Neural progenitor cell (in vitro differentiated cells): ENCODE data around the gene CCNB1IP1. TPM values are rescaled to one million over a fixed set of nuclear protein-coding genes. Genes with fewer than 3 reads are reported as not detected.
"Not testable (repeated sequence)": the region's sequence is repeated elsewhere in the genome, so short reads cannot be mapped to it uniquely, and the experiment has no call there.

Experiments
- DNase-seq: peaks from one replicate; pipeline ENCODE4 v3.0.0-alpha.2; 2016; ENCODE audit warnings: low spot score
- H2AFZ ChIP-seq: fragments of 200-600 bp; sonication (generic); replicated peaks from 2 replicates; pipeline ENCODE4 v1.6.1; 2016; ENCODE audit warnings: antibody characterized with exemption
- H3F3A ChIP-seq: fragments of 200-600 bp; sonication (generic); 2 replicates; pipeline ENCODE4 v1.6.1; 2016; ENCODE audit warnings: antibody characterized with exemption, low read depth
- H3K27ac ChIP-seq: fragments of 200-600 bp; sonication (generic); 2 replicates; pipeline ENCODE4 v1.5.1; 2016; ENCODE audit warnings: mild to moderate bottlenecking
- H3K27me3 ChIP-seq: fragments of 200-600 bp; sonication (generic); 2 replicates; pipeline ENCODE4 v1.6.1; 2016; ENCODE audit warnings: mild to moderate bottlenecking, moderate library complexity
- H3K36me3 ChIP-seq: fragments of 200-600 bp; sonication (generic); 2 replicates; pipeline ENCODE4 v1.5.1; 2016
- H3K4me1 ChIP-seq: fragments of 200-600 bp; sonication (generic); 2 replicates; pipeline ENCODE4 v1.6.1; 2016; ENCODE audit warnings: mixed run types
- H3K4me2 ChIP-seq: fragments of 200-600 bp; sonication (generic); 2 replicates; pipeline ENCODE4 v1.6.1; 2016
- H3K4me3 ChIP-seq: fragments of 200-600 bp; sonication (generic); 2 replicates; pipeline ENCODE4 v1.5.1; 2016
- H3K79me2 ChIP-seq: fragments of 200-600 bp; sonication (generic); 2 replicates; pipeline ENCODE4 v1.6.1; 2016; ENCODE audit warnings: low read depth
- H3K9ac ChIP-seq: fragments of 200-600 bp; sonication (generic); 2 replicates; pipeline ENCODE4 v1.6.1; 2016
- H3K9me3 ChIP-seq: fragments of 200-600 bp; sonication (generic); 2 replicates; pipeline ENCODE4 v1.5.1; 2016; ENCODE audit warnings: low read depth
- H4K20me1 ChIP-seq: fragments of 200-600 bp; sonication (generic); 2 replicates; pipeline ENCODE4 v1.6.1; 2016; ENCODE audit warnings: low read depth
- H3K27ac Mint-ChIP-seq: 3 replicates; pipeline ENCODE4 v1.8.0; 2021; ENCODE audit warnings: mixed read lengths
- H3K27me3 Mint-ChIP-seq: 2 replicates; pipeline ENCODE4 v1.8.0; 2022; ENCODE audit warnings: low read depth, mild to moderate bottlenecking, inconsistent platforms, moderate library complexity, mixed read lengths; ENCODE audit not compliant: insufficient read depth
- H3K36me3 Mint-ChIP-seq: 3 replicates; pipeline ENCODE4 v1.8.0; 2021; ENCODE audit warnings: mixed read lengths
- H3K4me1 Mint-ChIP-seq: 3 replicates; pipeline ENCODE4 v1.8.0; 2021; ENCODE audit warnings: mixed read lengths
- H3K4me3 Mint-ChIP-seq: 3 replicates; pipeline ENCODE4 v1.8.0; 2021; ENCODE audit warnings: mild to moderate bottlenecking, moderate library complexity, mixed read lengths
- H3K9me3 Mint-ChIP-seq: 3 replicates; pipeline ENCODE4 v1.8.0; 2020; ENCODE audit warnings: mixed read lengths
- EZH2 ChIP-seq: fragments of 200-600 bp; sonication (generic); IDR thresholded peaks from 2 replicates; pipeline ENCODE4 v1.6.1; 2017; ENCODE audit warnings: antibody characterized with exemption, mild to moderate bottlenecking, moderate library complexity
- EZH2phosphoT487 ChIP-seq: fragments of 200-600 bp; sonication (generic); IDR thresholded peaks from 2 replicates; pipeline ENCODE4 v1.6.1; 2017; ENCODE audit warnings: antibody characterized with exemption
- total RNA-seq: library from RNA; depleted of rRNA; stranded (reverse); fragments of >200 nt; gene quantifications from 2 replicates; pipeline ENCODE4 v1.2.3, GENCODE V29; 2015; ENCODE audit warnings: low replicate concordance
- TF ChIP-seq, protein P1 (sequence below): fragments of 200-600 bp; sonication (generic); IDR thresholded peaks from 2 replicates; pipeline ENCODE4 v1.5.1; 2017; ENCODE audit warnings: antibody characterized with exemption, mild to moderate bottlenecking

Gene CCNB1IP1
- total RNA-seq, 1 donor from 2014 or later: 279 TPM

DNA sequence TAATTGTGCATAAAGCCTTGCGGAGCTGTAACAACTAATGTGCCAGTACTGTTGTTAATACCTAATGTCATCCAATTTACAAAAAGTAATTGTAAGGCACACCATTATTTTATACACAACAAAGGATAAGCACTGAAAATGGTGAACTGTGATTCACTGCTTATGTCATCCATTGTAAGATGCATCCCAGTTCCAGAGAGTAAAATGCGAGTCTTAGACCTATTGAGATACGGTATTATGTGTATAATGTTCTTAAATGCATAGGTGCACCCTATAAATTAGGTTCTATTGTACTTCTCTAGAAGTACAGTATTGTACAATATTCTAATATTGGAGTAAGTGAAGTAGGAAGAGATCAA lies 10.8 kb upstream of the CCNB1IP1 start:
- peaks cover 8% of the 10 kb centered on the region for H3K36me3 ChIP-seq
- H3K27me3 Mint-ChIP-seq: no peaks in the 10 kb centered on the region

DNA sequence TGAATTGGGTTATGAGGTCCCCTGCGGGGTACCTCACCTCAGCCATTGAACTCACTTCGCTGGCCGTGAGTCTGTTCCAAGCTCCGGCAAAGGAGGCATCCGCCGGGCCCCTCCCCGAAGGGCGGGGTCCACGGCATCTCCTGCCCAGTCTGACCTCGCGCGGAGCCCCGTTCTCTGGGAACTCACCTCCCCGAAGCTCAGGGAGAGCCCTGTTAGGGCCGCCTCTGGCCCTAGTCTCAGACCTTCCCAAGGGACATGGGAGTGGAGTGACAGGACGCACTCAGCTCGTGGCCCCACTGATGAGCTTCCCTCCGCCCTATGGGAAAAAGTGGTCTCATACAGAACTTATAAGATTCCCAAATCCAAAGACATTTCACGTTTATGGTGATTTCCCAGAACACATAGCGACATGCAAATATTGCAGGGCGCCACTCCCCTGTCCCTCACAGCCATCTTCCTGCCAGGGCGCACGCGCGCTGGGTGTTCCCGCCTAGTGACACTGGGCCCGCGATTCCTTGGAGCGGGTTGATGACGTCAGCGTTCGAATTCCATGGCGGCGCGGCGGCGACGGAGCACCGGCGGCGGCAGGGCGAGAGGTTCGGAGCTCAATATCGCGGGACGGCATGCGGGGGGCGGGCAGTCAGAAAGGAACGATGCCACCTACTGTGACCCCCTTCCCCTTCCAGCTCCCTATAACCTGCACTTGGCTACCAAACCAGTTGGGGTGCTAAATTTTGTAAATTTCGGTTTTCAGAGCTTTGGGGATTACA lies 10.2 kb upstream of the CCNB1IP1 start, which contains the start of gene PARP2:
Gene PARP2 (plus strand): TSS at position 544 of the 770 bp plus-strand sequence. CDS start 7 bp downstream, at position 551.
- Histone ChIP-seq H3F3A (peaks cover 25% of the 10 kb centered on the region), H4K20me1 (no peaks in the 10 kb centered on the region), H3K4me3 (peak within 1 kb of the TSS; percentile 76), H3K36me3 (peaks cover 8% of the 10 kb centered on the region), H3K9ac (peak within 1 kb of the TSS; percentile 83), H3K27me3 (no peaks in the 10 kb centered on the region), H3K27ac (peak within 1 kb of the TSS; percentile 95), H3K4me2 (peak within 1 kb of the TSS; percentile 79), H3K4me1 (peaks cover 3% of the 10 kb centered on the region), H3K79me2 (peaks cover 19% of the 10 kb centered on the region), H2AFZ (peak within 1 kb of the TSS; percentile 91), H3K9me3 (no peaks in the 10 kb centered on the region)
- peak within 1 kb of the TSS; percentile 94 for H3K4me3 Mint-ChIP-seq
- TF ChIP-seq EZH2: no peak
- no peak for TF ChIP-seq EZH2phosphoT487
- TF ChIP-seq, protein P1, sequence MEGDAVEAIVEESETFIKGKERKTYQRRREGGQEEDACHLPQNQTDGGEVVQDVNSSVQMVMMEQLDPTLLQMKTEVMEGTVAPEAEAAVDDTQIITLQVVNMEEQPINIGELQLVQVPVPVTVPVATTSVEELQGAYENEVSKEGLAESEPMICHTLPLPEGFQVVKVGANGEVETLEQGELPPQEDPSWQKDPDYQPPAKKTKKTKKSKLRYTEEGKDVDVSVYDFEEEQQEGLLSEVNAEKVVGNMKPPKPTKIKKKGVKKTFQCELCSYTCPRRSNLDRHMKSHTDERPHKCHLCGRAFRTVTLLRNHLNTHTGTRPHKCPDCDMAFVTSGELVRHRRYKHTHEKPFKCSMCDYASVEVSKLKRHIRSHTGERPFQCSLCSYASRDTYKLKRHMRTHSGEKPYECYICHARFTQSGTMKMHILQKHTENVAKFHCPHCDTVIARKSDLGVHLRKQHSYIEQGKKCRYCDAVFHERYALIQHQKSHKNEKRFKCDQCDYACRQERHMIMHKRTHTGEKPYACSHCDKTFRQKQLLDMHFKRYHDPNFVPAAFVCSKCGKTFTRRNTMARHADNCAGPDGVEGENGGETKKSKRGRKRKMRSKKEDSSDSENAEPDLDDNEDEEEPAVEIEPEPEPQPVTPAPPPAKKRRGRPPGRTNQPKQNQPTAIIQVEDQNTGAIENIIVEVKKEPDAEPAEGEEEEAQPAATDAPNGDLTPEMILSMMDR: no peak
- H3K4me1 Mint-ChIP-seq: peaks cover 10% of the 10 kb centered on the region
- H3K27ac Mint-ChIP-seq: peak within 1 kb of the TSS; percentile 98
- H3K36me3 Mint-ChIP-seq: peaks cover 10% of the 10 kb centered on the region
- no peaks in the 10 kb centered on the region for H3K27me3 Mint-ChIP-seq
- peak; percentile 99 for DNase-seq
- no peaks in the 10 kb centered on the region for H3K9me3 Mint-ChIP-seq

More for the DNA sequence above, 10.8 kb upstream of the CCNB1IP1 start:
- peaks cover 3% of the 10 kb centered on the region for H3K4me1 ChIP-seq
- peak overlapping the region; percentile 75 for H3K4me2 ChIP-seq
- H3K27ac ChIP-seq: peak overlapping the region; percentile 7
- Mint-ChIP-seq H3K9me3 (no peaks in the 10 kb centered on the region), H3K36me3 (peaks cover 10% of the 10 kb centered on the region), H3K27ac (peak overlapping the region; percentile 98), H3K4me1 (peaks cover 10% of the 10 kb centered on the region), H3K4me3 (peak overlapping the region; percentile 94)
- DNase-seq: no peak
- TF ChIP-seq, protein P1: peak; percentile 16
- TF ChIP-seq EZH2 (no peak), EZH2phosphoT487 (no peak)
- H3K9me3 ChIP-seq: no peaks in the 10 kb centered on the region
- peak overlapping the region; percentile 91 for H2AFZ ChIP-seq
- H3K27me3 ChIP-seq: no peaks in the 10 kb centered on the region
- peak overlapping the region; percentile 83 for H3K9ac ChIP-seq
- peak overlapping the region; percentile 76 for H3K4me3 ChIP-seq
- peaks cover 19% of the 10 kb centered on the region for H3K79me2 ChIP-seq
- peaks cover 25% of the 10 kb centered on the region for H3F3A ChIP-seq
- no peaks in the 10 kb centered on the region for H4K20me1 ChIP-seq

DNA sequence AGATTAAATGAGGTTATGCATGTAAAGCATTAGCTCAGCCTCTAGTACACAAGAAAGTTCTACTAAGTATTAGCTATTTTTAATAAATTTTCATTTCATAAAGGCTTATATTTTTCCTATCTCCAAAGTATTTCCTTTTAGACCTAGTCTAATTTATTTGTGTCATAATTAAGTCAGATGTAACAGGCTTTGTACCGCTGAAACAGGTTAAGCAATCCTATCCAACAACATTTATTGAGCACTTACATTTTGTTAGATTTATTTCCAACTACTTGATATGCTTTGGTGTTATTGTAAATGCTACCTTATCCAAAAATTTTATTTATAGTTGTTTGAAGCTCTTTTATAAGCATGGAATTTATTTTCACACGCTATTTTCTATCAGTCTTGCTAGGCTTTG lies 8.6 kb upstream of the CCNB1IP1 start:
- Histone ChIP-seq H3K4me3 (peak overlapping the region; percentile 76), H3K9me3 (no peaks in the 10 kb centered on the region), H3K79me2 (peaks cover 19% of the 10 kb centered on the region), H3K4me2 (peak overlapping the region; percentile 79), H2AFZ (peak overlapping the region; percentile 87), H3K27ac (no peak overlapping the region), H3K27me3 (no peaks in the 10 kb centered on the region), H3F3A (peaks cover 25% of the 10 kb centered on the region), H4K20me1 (no peaks in the 10 kb centered on the region), H3K9ac (no peak overlapping the region), H3K36me3 (no peaks in the 10 kb centered on the region), H3K4me1 (peaks cover 3% of the 10 kb centered on the region)
- no peaks in the 10 kb centered on the region for H3K9me3 Mint-ChIP-seq
- H3K4me3 Mint-ChIP-seq: peak overlapping the region; percentile 94
- TF ChIP-seq EZH2 (no peak), EZH2phosphoT487 (no peak)
- TF ChIP-seq, protein P1: no peak
- peaks cover 7% of the 10 kb centered on the region for H3K36me3 Mint-ChIP-seq
- H3K27me3 Mint-ChIP-seq: no peaks in the 10 kb centered on the region
- no peak for DNase-seq
- no peak overlapping the region for H3K27ac Mint-ChIP-seq
- peaks cover 10% of the 10 kb centered on the region for H3K4me1 Mint-ChIP-seq

DNA sequence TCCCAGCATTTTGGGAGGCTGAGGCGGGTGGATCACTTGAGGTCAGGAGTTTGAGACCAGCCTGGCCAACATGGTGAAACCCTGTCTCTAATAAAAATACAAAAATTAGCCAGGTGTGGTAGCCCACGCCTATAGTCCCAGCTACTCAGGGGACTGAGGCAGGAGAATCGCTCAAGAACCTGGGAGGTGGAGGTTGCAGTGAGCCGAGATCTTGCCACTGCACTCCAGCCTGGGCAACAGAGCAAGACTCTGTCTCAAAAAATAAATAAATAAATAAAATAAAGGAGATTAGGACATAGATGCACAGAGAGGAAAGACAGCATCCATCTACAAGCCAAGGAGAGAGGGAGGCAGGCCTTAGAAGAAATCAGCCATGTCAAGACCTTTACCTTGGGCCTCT lies 8.0 kb upstream of the CCNB1IP1 start:
- not testable (repeated sequence) for H2AFZ ChIP-seq, H3K4me2 ChIP-seq, H3K36me3 ChIP-seq, DNase-seq, H3K36me3 Mint-ChIP-seq, H3K27ac ChIP-seq, H3K9me3 ChIP-seq, H3K4me1 ChIP-seq, H3K27ac Mint-ChIP-seq, H3K9ac ChIP-seq, H3K4me3 ChIP-seq, H3K27me3 Mint-ChIP-seq, H3K27me3 ChIP-seq, H3K4me1 Mint-ChIP-seq, H4K20me1 ChIP-seq, H3K9me3 Mint-ChIP-seq
- Histone ChIP-seq H3F3A (peaks cover 25% of the 10 kb centered on the region), H3K79me2 (peaks cover 19% of the 10 kb centered on the region)
- H3K4me3 Mint-ChIP-seq: peak overlapping the region; percentile 72
